PC-3 (cell line): ENCODE data around the gene ASAP3. TPM values are rescaled to one million over a fixed set of nuclear protein-coding genes. Genes with fewer than 3 reads are reported as not detected.

ENCODE experiments used
- ATAC-seq: fragments of 200-7000 bp; cut with Tn5 transposase; 2 replicates; pipeline ENCODE4 v1.9.1; 2020; ENCODE audit warnings: mild to moderate bottlenecking, moderate library complexity
- BruUV-seq: library from RNA; stranded (reverse); fragments of 400-500 nt; replicated peaks from 2 replicates; lab custom pipeline; 2021; lab: Mats Ljungman, UMichigan
- CTCF ChIA-PET: fragments of 300-600 bp; sonication (Branson Sonifier 250); formaldehyde crosslinking; loops from one replicate; lab custom pipeline; 2022; ENCODE audit warnings: antibody characterized with exemption; lab: Charles Lee
- POLR2A ChIA-PET: fragments of 300-600 bp; sonication (Branson Sonifier 250); formaldehyde crosslinking; loops from one replicate; lab custom pipeline; 2022; ENCODE audit warnings: antibody characterized with exemption; ENCODE audit not compliant: unreplicated experiment; lab: Charles Lee
- DNase-seq: peaks from one replicate; pipeline ENCODE4 v3.0.0-alpha.2; 2015
- H2AFZ ChIP-seq: fragments of 300-600 bp; sonication (generic); 2 replicates; pipeline ENCODE4 v1.6.0; 2016; ENCODE audit warnings: antibody characterized with exemption, low read length
- H3F3A ChIP-seq: fragments of 300-600 bp; sonication (generic); one replicate; pipeline ENCODE4 v1.6.0; 2017; ENCODE audit warnings: antibody characterized with exemption, low read length, control low read depth, mild to moderate bottlenecking; ENCODE audit not compliant: unreplicated experiment
- H3K27ac ChIP-seq: fragments of 300-600 bp; sonication (generic); 2 replicates; pipeline ENCODE4 v1.5.1; 2016; ENCODE audit warnings: mild to moderate bottlenecking, low read length
- H3K27me3 ChIP-seq: fragments of 300-600 bp; sonication (generic); 2 replicates; pipeline ENCODE4 v1.6.1; 2016; ENCODE audit warnings: low read length, mixed read lengths
- H3K36me3 ChIP-seq: fragments of 300-600 bp; sonication (generic); 2 replicates; pipeline ENCODE4 v1.6.1; 2016; ENCODE audit warnings: low read depth, mixed run types, low read length, mixed read lengths
- H3K4me1 ChIP-seq: fragments of 300-600 bp; sonication (generic); 2 replicates; pipeline ENCODE4 v1.5.1; 2016; ENCODE audit warnings: low read length; ENCODE audit not compliant: insufficient read depth
- H3K4me2 ChIP-seq: fragments of 300-600 bp; sonication (generic); 2 replicates; pipeline ENCODE4 v1.6.0; 2016; ENCODE audit warnings: low read length
- H3K4me3 ChIP-seq: fragments of 300-600 bp; sonication (generic); 2 replicates; pipeline ENCODE4 v1.5.1; 2016; ENCODE audit warnings: mild to moderate bottlenecking, low read length, mixed read lengths
- H3K79me2 ChIP-seq: fragments of 300-600 bp; sonication (generic); 2 replicates; pipeline ENCODE4 v1.6.1; 2017; ENCODE audit warnings: low read length, mixed read lengths
- H3K9ac ChIP-seq: fragments of 300-600 bp; sonication (generic); 2 replicates; pipeline ENCODE4 v1.6.0; 2016; ENCODE audit warnings: mild to moderate bottlenecking, low read length
- H3K9me2 ChIP-seq: fragments of 300-600 bp; sonication (generic); replicated peaks from 2 replicates; pipeline ENCODE4 v1.6.1; 2016; ENCODE audit warnings: mixed run types, low read length, mixed read lengths
- H3K9me3 ChIP-seq: fragments of 300-600 bp; sonication (generic); 2 replicates; pipeline ENCODE4 v1.6.1; 2016; ENCODE audit warnings: low read length, mixed read lengths
- H4K20me1 ChIP-seq: fragments of 300-600 bp; sonication (generic); 2 replicates; pipeline ENCODE4 v1.6.1; 2016; ENCODE audit warnings: low read length, mixed read lengths
- EZH2 ChIP-seq: fragments of 300-600 bp; sonication (generic); IDR thresholded peaks from one replicate; pipeline ENCODE4 v1.6.1; 2017; ENCODE audit warnings: antibody characterized with exemption, mild to moderate bottlenecking, low read length; ENCODE audit not compliant: unreplicated experiment
- EZH2phosphoT487 ChIP-seq: fragments of 300-600 bp; sonication (generic); IDR thresholded peaks from 2 replicates; pipeline ENCODE4 v1.6.1; 2018; ENCODE audit warnings: mild to moderate bottlenecking, antibody characterized with exemption, low read length, borderline replicate concordance
- intact Hi-C: fragments of 100-400 bp; cut with micrococcal nuclease; formaldehyde crosslinking; loops from 2 replicates; pipeline ENCODE4 v1.9.0; 2023
- total RNA-seq: library from RNA; depleted of rRNA; stranded (reverse); fragments of >200 nt; gene quantifications from 2 replicates; pipeline ENCODE4 v1.2.3, GENCODE V29; 2014
- TF ChIP-seq, protein P1 (sequence below): fragments of 300-600 bp; sonication (generic); conservative IDR thresholded peaks from 2 replicates; pipeline ENCODE4 v1.5.1; 2017; ENCODE audit warnings: antibody characterized with exemption, low read depth, mild to moderate bottlenecking, low read length

The ASAP3 gene
- total RNA-seq, 1 experiment from 2014 or later, result 12.8 TPM

GRCh38 chr1:23460519-23460918 lies 23.5 kb downstream of the ASAP3 start:
- TF ChIP-seq, protein P1, sequence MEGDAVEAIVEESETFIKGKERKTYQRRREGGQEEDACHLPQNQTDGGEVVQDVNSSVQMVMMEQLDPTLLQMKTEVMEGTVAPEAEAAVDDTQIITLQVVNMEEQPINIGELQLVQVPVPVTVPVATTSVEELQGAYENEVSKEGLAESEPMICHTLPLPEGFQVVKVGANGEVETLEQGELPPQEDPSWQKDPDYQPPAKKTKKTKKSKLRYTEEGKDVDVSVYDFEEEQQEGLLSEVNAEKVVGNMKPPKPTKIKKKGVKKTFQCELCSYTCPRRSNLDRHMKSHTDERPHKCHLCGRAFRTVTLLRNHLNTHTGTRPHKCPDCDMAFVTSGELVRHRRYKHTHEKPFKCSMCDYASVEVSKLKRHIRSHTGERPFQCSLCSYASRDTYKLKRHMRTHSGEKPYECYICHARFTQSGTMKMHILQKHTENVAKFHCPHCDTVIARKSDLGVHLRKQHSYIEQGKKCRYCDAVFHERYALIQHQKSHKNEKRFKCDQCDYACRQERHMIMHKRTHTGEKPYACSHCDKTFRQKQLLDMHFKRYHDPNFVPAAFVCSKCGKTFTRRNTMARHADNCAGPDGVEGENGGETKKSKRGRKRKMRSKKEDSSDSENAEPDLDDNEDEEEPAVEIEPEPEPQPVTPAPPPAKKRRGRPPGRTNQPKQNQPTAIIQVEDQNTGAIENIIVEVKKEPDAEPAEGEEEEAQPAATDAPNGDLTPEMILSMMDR, result no peak
- TF ChIP-seq EZH2phosphoT487 (no peak), EZH2 (no peak)
- Histone ChIP-seq H3K4me3 (no peak overlapping the region), H3K27ac (no peak overlapping the region), H3K36me3 (no peaks in the 10 kb centered on the region), H3K9me2 (no peaks in the 10 kb centered on the region), H4K20me1 (no peaks in the 10 kb centered on the region), H3F3A (no peaks in the 10 kb centered on the region), H2AFZ (no peak overlapping the region), H3K4me2 (peak overlapping the region; percentile 35), H3K9ac (no peak overlapping the region), H3K79me2 (no peaks in the 10 kb centered on the region), H3K4me1 (peaks cover 28% of the 10 kb centered on the region), H3K27me3 (no peaks in the 10 kb centered on the region), H3K9me3 (no peaks in the 10 kb centered on the region)
- no TSS peak for BruUV-seq
- POLR2A ChIA-PET, result no interaction called here
- CTCF ChIA-PET, result interaction anchor here (0.5 kb wide), 1 partner anchor 79 kb away, joined by 3 read pairs; no protein-coding TSS in a partner anchor
- intact Hi-C loops, result no loop called here
- peak; percentile 23; the same call in 1 of the 2 replicates for ATAC-seq
- peak; percentile 71 for DNase-seq

GRCh38 chr1:23459338-23459757 lies 24.6 kb downstream of the ASAP3 start:
- BruUV-seq, result no TSS peak
- no peaks in the 10 kb centered on the region for H3K27me3 ChIP-seq
- no peaks in the 10 kb centered on the region for H3K79me2 ChIP-seq
- H3K4me3 ChIP-seq, result no peak overlapping the region
- no peak overlapping the region for H3K4me2 ChIP-seq
- no peak overlapping the region for H3K9ac ChIP-seq
- H4K20me1 ChIP-seq, result no peaks in the 10 kb centered on the region
- H3K9me3 ChIP-seq, result no peaks in the 10 kb centered on the region
- H3K4me1 ChIP-seq, result peaks cover 30% of the 10 kb centered on the region
- ChIA-PET CTCF (no interaction called here), POLR2A (no interaction called here)
- H3K9me2 ChIP-seq, result no peaks in the 10 kb centered on the region
- no peaks in the 10 kb centered on the region for H3F3A ChIP-seq
- TF ChIP-seq EZH2 (no peak), EZH2phosphoT487 (no peak)
- TF ChIP-seq, protein P1, result no peak
- no peak overlapping the region for H2AFZ ChIP-seq
- no peak for ATAC-seq
- DNase-seq, result no peak
- intact Hi-C loops, result no loop called here
- H3K36me3 ChIP-seq, result no peaks in the 10 kb centered on the region
- no peak overlapping the region for H3K27ac ChIP-seq

- H3K9ac ChIP-seq, result no peak overlapping the region
- H3K4me3 ChIP-seq, result no peak overlapping the region
- H3K9me2 ChIP-seq, result no peaks in the 10 kb centered on the region
- H3K9me3 ChIP-seq, result no peaks in the 10 kb centered on the region
- peak; percentile 72 for ATAC-seq
- peaks cover 43% of the 10 kb centered on the region for H3K4me1 ChIP-seq
- no peaks in the 10 kb centered on the region for H4K20me1 ChIP-seq
- ChIA-PET CTCF (interaction anchor here (0.7 kb wide), 1 partner anchor 485 kb away, joined by 3 read pairs; no protein-coding TSS in a partner anchor), POLR2A (no interaction called here)
- peak; percentile 64; the same call in 1 of the 2 replicates for TF ChIP-seq EZH2phosphoT487
- TF ChIP-seq, protein P1, result no peak
- no peaks in the 10 kb centered on the region for H3K79me2 ChIP-seq
- DNase-seq, result peak; percentile 92
- no peaks in the 10 kb centered on the region for H3K27me3 ChIP-seq
- intact Hi-C loops, result no loop called here
- H3K27ac ChIP-seq, result peak overlapping the region; percentile 36
- no TSS peak for BruUV-seq
- no peaks in the 10 kb centered on the region for H3F3A ChIP-seq
- peak overlapping the region; percentile 41 for H3K4me2 ChIP-seq
- no peak overlapping the region for H2AFZ ChIP-seq
- no peaks in the 10 kb centered on the region for H3K36me3 ChIP-seq
These were observed 27.8 kb downstream of the ASAP3 start for GRCh38 chr1:23456226-23456625.
